Spinal cord (tissue), 10 donors: Measurements from ENCODE around the gene AGPAT3. TPM values are rescaled to one million over a fixed set of nuclear protein-coding genes. Genes with fewer than 3 reads are reported as not detected.

Experiments
- DNase-seq, 6 donors: peaks; one replicate each; pipeline versions ENCODE4 v3.0.0 to v3.0.0-alpha.2; 2013 to 2015; ENCODE audit warnings: low spot score in 6 of 6, low read depth in 4 of 6
- H3K27ac ChIP-seq: one replicate; pipeline ENCODE4 v1.5.1; 2013; ENCODE audit warnings: low read depth, low read length, control low read depth
- H3K27me3 ChIP-seq: one replicate; pipeline ENCODE4 v1.6.1; 2013; ENCODE audit warnings: low read length; ENCODE audit not compliant: control insufficient read depth, insufficient read depth
- H3K36me3 ChIP-seq: one replicate; pipeline ENCODE4 v1.6.1; 2013; ENCODE audit warnings: low read length; ENCODE audit not compliant: control insufficient read depth, insufficient read depth
- H3K4me1 ChIP-seq: one replicate; pipeline ENCODE4 v1.6.1; 2013; ENCODE audit warnings: low read length; ENCODE audit not compliant: control insufficient read depth, insufficient read depth
- H3K4me3 ChIP-seq: one replicate; pipeline ENCODE4 v1.5.1; 2013; ENCODE audit warnings: low read depth, low read length, control low read depth
- H3K9me3 ChIP-seq: one replicate; pipeline ENCODE4 v1.6.1; 2013; ENCODE audit warnings: low read length; ENCODE audit not compliant: control insufficient read depth, insufficient read depth
- WGBS: methylation state at CpG from one replicate; pipeline ENCODE4 v1.1.5; 2013; ENCODE audit warnings: missing lambda C conversion rate; ENCODE audit not compliant: insufficient coverage; 5-methylcytosine and 5-hydroxymethylcytosine counted together
- polyA plus RNA-seq, 2 donors: library from polyadenylated mRNA; unstranded; fragments of 120-200 nt; gene quantifications; one replicate each; pipeline ENCODE4 v1.2.1, GENCODE V29; 2013; ENCODE audit not compliant: insufficient read length in 2 of 2
- total RNA-seq, 2 donors: library from RNA; depleted of rRNA in 1 of 2; stranded (reverse); fragments of 120-200 nt in 1 of 2; fragments of >200 nt in 1 of 2; gene quantifications; one replicate each; pipeline versions ENCODE4 v1.2.3 to v1.2.4, GENCODE V29; 2013 to 2014
- donor health status: healthy.

Gene AGPAT3
- total and polyA plus RNA-seq, 4 donors, result 33.7 to 63.3 (median 49.3) TPM

DNA sequence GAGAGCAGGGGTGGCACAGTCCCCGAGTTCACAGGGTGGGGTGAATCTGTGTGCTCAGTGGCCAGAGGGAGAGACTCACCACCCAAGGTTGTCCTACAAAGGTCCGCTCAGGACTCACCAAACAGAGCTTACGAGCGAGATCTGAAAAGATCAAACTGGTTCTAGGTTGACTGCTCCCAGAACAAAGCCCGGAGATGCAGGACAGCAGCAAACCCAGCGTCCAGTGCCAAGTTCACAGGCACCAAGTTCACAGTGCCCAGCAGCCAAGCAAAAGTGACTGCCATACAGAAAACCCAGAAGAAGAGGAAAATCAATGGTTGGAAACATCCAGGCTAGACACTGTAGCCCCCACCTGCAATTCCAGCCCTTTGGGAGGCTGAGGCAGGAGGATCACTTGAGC, 35.7 kb downstream of the AGPAT3 start:
- Histone ChIP-seq H3K36me3 (peaks cover 34% of the 10 kb centered on the region), H3K27me3 (no peaks in the 10 kb centered on the region), H3K27ac (no peak overlapping the region), H3K4me3 (no peak overlapping the region), H3K9me3 (no peaks in the 10 kb centered on the region), H3K4me1 (peaks cover 4% of the 10 kb centered on the region)
- no peak for DNase-seq
- WGBS, result 89% methylated on average over 6 of the region's 6 CpGs

DNA sequence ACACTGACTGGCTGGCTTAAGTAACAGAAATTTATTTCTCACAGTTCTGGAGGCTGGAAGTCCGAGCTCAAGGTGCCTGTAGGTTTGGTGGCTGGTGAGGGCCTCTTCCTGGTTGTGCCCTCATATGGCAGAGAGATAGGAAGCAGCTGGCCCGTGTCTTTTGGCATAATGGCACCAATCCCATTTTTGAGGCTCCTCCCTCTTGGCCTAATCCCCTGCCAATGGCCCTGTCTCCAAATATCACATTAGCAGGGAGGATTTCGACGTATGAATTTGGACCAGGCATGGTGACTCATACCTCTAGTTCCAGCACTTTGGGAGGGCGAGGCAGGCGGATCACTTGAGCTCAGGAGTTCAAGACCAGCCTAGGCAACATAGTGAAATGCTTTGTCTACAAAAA, 37.4 kb downstream of the AGPAT3 start:
- H3K27ac ChIP-seq, result no peak overlapping the region
- peaks cover 44% of the 10 kb centered on the region for H3K36me3 ChIP-seq
- H3K4me3 ChIP-seq, result no peak overlapping the region
- WGBS, result 82% methylated on average over 6 of the region's 6 CpGs
- H3K4me1 ChIP-seq, result peaks cover 4% of the 10 kb centered on the region
- no peaks in the 10 kb centered on the region for H3K27me3 ChIP-seq
- no peak for DNase-seq
- no peaks in the 10 kb centered on the region for H3K9me3 ChIP-seq

DNA sequence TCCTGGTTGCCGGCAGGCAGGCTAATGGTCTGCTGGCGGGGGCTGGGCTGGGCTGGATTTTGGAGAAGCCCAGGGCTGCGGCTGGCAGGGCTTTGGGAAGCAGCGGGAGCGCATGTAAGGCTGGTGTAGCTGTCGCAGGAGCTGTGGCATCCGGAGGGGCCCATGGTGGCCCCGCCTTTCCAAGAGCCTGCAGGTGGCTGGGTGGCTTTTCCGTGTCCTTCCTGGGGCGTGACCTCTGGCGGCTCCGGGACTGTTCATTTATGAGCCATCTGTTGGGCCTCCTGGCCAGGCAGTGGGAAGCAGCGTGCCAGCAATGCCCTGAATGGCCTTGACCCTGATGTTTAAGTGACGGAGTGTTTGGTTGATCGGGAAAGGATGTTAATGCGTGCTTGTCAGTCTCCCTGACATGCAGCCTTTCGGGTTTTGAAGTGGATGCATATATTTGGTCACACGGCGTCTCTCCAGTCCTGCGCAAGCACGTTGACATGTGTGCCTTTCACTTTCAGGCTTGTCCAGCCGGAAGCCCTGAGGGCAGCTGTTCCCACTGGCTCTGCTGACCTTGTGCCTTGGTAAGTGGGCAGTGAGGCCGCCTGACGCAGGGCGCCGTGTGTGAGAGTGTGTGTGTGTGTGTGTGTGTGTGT, 38.5 kb downstream of the AGPAT3 start:
- no peak overlapping the region for H3K27ac ChIP-seq

DNA sequence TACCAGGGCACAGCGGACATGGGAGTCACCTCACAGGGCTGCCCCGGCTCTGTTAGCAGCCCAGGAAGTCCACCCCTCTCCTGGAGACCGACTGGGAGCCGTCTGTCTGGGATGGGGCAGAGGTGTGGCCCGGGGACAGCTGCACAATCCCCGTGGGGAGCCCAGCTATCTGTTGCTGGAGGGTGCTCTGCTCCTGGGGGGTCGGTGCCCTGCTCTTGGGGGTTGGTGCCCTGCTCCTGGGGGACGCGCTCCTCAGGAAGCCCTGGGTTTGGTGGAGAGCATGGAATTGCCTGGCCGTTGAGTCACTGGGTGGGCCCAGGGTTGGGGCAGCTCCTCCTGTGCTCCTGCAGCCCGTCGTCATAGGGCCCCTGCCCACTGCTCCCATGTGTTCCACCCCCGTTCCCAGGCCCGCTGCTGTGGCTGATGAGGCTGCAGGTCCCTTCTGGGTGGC, 39.3 kb downstream of the AGPAT3 start:
- H3K4me1 ChIP-seq, result peaks cover 16% of the 10 kb centered on the region
- H3K4me3 ChIP-seq, result no peak overlapping the region
- no peaks in the 10 kb centered on the region for H3K27me3 ChIP-seq
- H3K9me3 ChIP-seq, result no peaks in the 10 kb centered on the region
- WGBS, result 91% methylated on average over 14 of the region's 14 CpGs
- no peak overlapping the region for H3K27ac ChIP-seq
- no peak for DNase-seq
- peaks cover 42% of the 10 kb centered on the region for H3K36me3 ChIP-seq

More for the DNA sequence above, 38.5 kb downstream of the AGPAT3 start:
- H3K4me3 ChIP-seq, result no peak overlapping the region
- H3K27me3 ChIP-seq, result no peaks in the 10 kb centered on the region
- H3K9me3 ChIP-seq, result no peaks in the 10 kb centered on the region
- DNase-seq, result no peak
- H3K36me3 ChIP-seq, result peaks cover 47% of the 10 kb centered on the region
- H3K4me1 ChIP-seq, result peaks cover 13% of the 10 kb centered on the region
- 71% methylated on average over 26 of the region's 26 CpGs for WGBS

DNA sequence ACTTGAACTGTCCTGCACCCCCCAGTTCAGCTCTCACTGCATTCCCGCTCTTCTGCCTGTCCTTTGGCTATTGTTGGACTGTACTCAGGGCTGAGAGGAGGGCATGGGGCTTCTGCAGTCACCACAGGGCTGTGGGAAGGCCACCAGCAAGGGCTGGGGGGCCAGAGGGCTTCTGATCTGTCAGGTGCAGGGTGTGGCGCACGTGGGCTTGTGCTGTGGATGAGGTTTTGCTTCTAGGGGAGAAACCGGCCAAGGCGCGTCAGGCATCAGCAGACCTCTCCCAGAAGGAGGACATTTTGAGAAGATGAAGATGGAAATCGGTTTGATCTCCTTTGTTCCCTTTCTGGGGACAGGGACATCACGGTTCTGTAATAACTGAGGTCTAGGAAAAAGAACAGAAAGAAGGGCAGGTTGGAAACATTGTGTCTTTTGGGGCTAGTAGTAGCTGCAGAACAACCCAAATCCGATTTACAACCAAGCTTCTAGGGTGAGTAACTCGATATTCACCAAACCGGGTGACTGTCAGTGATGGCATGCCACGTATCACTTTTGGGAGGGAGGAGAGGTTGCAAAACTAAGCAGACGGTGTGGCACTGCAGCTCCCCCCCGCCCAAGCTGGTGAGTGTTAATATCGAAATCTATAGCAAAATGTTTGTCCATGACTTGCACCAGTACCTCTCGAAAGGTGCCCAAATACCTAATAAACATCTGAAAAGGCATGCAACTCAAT, 40.9 kb downstream of the AGPAT3 start:
- no peak overlapping the region for H3K27ac ChIP-seq
- WGBS, result 94% methylated on average over 13 of the region's 16 CpGs
- H3K36me3 ChIP-seq, result peaks cover 42% of the 10 kb centered on the region
- no peaks in the 10 kb centered on the region for H3K27me3 ChIP-seq
- H3K9me3 ChIP-seq, result no peaks in the 10 kb centered on the region
- no peak overlapping the region for H3K4me3 ChIP-seq
- peaks cover 26% of the 10 kb centered on the region for H3K4me1 ChIP-seq
- DNase-seq, result no peak

DNA sequence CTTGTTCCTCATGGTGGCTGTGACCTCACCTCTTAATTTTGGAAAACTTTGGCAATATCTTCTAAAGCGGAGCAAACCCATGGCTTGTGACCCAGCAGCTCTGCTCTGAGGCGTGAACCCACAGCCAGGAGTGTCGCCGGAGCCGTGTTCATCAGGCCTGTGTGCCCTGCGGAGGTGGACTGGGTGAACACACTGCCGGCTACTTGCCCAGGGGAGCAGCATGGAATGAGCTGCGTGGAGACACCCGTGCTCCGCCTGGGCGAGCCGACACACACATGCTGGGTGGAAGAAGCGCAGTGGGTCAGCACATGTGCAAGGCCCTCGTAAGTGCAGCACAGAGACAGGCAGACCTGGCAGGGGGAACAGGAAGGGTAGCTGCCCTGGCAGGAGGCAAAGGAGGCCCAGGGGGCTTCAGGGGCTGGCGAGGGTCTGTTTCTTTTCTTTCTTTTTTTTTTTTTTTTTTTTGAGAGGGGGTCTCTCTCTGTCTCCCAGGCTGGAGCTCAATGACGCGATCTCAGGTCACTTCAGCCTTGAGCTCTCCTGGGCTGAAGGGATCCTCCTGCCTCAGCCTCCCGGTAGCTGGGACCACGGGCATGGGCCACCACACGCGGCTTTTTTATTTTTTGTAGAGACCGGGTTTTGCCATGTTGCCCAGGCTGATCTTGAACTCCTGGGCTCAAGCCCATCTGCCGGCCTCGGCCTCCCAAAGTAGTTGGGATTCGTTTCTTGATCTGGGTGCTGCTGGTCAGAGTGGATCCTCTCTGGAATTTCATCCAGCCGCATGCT, 41.8 kb downstream of the AGPAT3 start:
- Histone ChIP-seq H3K27ac (no peak overlapping the region), H3K4me1 (peaks cover 31% of the 10 kb centered on the region), H3K4me3 (no peak overlapping the region), H3K9me3 (no peaks in the 10 kb centered on the region), H3K27me3 (no peaks in the 10 kb centered on the region), H3K36me3 (peaks cover 47% of the 10 kb centered on the region)
- no peak for DNase-seq
- WGBS, result 97% methylated on average over 23 of the region's 26 CpGs

DNA sequence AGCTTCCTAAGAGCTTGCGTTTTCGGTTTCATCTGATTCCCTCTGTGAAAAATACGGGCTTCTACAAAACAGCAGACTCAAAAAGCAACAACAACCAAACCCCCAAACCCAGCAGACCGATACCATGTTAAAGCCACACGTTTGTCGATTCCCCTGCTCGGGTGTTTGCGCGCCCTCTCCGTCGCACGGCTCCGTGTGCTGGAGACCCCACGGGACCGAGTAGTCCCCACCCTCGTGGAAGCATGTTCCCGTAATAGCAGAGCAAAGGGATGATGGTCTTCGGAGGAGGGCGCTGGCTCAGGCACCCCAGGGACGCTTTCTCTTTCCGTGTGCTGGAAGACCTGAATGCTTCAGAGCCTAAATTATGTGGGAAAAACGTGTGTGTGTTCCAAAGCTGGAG, 42.7 kb downstream of the AGPAT3 start:
- WGBS, result 67% methylated on average over 22 of the region's 22 CpGs
- DNase-seq, result no peak
- H3K27ac ChIP-seq, result no peak overlapping the region

DNA sequence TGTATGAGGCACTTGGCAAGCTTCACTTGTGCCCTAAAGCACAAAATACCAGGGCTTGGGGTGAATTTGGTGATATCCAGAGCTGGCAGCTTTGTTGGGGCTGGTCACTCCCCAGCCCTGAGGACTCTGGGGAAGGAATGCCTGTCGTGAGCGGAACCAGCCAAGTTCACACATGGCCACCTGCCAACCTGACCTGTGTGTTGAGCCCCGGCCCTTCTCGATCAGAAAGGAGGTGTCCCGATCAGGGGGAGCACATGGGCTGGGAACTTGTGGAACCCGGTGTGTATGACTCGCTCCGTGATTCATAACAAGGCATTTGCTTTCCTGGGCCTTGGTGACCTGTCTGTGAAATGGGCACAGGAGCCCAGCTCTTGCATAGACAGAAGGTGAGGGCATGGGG, 43.1 kb downstream of the AGPAT3 start:
- H3K27ac ChIP-seq, result no peak overlapping the region
- H3K36me3 ChIP-seq, result peaks cover 52% of the 10 kb centered on the region
- DNase-seq, result peak in 1 of 6 donors; percentile 40
- WGBS, result 73% methylated on average over 8 of the region's 8 CpGs
- H3K4me3 ChIP-seq, result no peak overlapping the region
- no peaks in the 10 kb centered on the region for H3K9me3 ChIP-seq
- peaks cover 33% of the 10 kb centered on the region for H3K4me1 ChIP-seq
- H3K27me3 ChIP-seq, result no peaks in the 10 kb centered on the region

More for the DNA sequence above, 42.7 kb downstream of the AGPAT3 start:
- Histone ChIP-seq H3K27me3 (no peaks in the 10 kb centered on the region), H3K36me3 (peaks cover 52% of the 10 kb centered on the region), H3K4me1 (peaks cover 33% of the 10 kb centered on the region), H3K9me3 (no peaks in the 10 kb centered on the region), H3K4me3 (no peak overlapping the region)

DNA sequence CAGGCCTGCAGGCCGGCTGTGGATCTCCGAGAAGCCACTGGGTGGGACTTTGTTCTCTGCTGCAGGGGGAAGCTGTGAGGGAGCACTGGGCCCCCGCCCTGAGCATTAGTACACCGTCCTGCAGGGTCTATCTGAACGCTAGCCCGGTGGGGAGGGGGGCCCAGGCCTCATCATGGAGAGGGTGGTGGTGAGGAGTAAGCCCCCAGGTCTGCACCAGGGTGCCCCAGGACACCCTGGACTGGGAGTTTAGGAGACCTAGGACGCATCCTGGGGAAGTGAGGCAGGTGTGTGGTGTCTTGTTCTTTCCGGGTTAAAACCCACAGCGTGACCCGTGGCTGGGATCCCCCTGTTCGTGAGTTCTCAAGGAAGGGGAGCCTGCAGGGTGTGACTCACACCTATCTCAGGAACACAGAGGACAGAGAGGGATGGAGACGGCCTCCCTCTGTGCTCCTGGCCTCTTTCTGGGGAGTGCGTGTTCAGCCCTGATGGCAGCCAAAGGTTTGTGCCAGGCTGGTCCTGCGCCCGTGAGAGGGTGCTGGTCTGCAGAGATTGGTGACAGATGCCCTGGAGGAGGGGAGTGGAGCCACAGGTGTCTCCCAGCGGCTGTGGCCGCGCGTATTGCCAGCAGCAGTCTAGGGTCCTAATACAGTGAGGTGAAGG, 44.8 kb downstream of the AGPAT3 start:
- WGBS, result 83% methylated on average over 19 of the region's 19 CpGs
- Histone ChIP-seq H3K9me3 (no peaks in the 10 kb centered on the region), H3K27ac (no peak overlapping the region), H3K36me3 (peaks cover 37% of the 10 kb centered on the region), H3K27me3 (no peaks in the 10 kb centered on the region), H3K4me3 (no peak overlapping the region), H3K4me1 (peaks cover 31% of the 10 kb centered on the region)
- DNase-seq, result no peak
